ENCODE measurements around the gene NOC4L. TPM values are rescaled to one million over a fixed set of nuclear protein-coding genes. Genes with fewer than 3 reads are reported as not detected.
A peak's percentile ranks its signal among the peaks of the same experiment; 100 is the strongest.

NOC4L gene
- polyA plus RNA-seq, 1 of the 3 experiments (the other 2 are of a cell fraction): 12.9 TPM

GRCh38 chr12:132117558-132117875, 26.7 kb upstream of the NOC4L start:
- peak; percentile 78 for DNase-seq
- Histone ChIP-seq H3K36me3 (replicated peaks in 1 of 2; ENCODE audit: control insufficient read depth in 1 of 2, insufficient read depth in 2 of 2, low read length in 1 of 2) (peaks cover 23 to 63% of the 10 kb centered on the region in 2 experiments), H3K79me2 (ENCODE audit: insufficient read depth) (no peaks in the 10 kb centered on the region), H3K4me1 (ENCODE audit: control insufficient read depth in 1 of 2, insufficient read depth in 2 of 2, low read depth in 1 of 2, low read length in 1 of 2) (no peaks in the 10 kb centered on the region), H3K27ac (ENCODE audit: low read depth in 2 of 2, low read length in 1 of 2) (no peak overlapping the region), H3K4me3 (ENCODE audit: low read depth in 2 of 2, low read length in 1 of 2) (no peak overlapping the region), H3F3A (replicated peaks; ENCODE audit: insufficient read depth) (no peaks in the 10 kb centered on the region), H3K9me2 (no peaks in the 10 kb centered on the region), H3K27me3 (ENCODE audit: insufficient read depth) (no peaks in the 10 kb centered on the region), H3K4me2 (no peak overlapping the region), H3K9me3 (no peaks in the 10 kb centered on the region), H2AFZ (ENCODE audit: low read depth) (no peak overlapping the region), H3K9ac (no peak overlapping the region), H4K20me1 (ENCODE audit: insufficient read depth) (no peaks in the 10 kb centered on the region)
- no peak for TF ChIP-seq RAD21 (IDR thresholded peaks at IDR 0.05; ENCODE audit: low read length)
- TF ChIP-seq GABPA (IDR thresholded peaks at IDR 0.05; ENCODE audit: low read depth): no peak
- TF ChIP-seq RFX5 (IDR thresholded peaks at IDR 0.05; ENCODE audit: low read length): no peak
- TF ChIP-seq REST (IDR thresholded peaks at IDR 0.05; ENCODE audit: low read depth, low read length): no peak
- TF ChIP-seq TAF1 (IDR thresholded peaks at IDR 0.05; ENCODE audit: borderline replicate concordance, low read depth, low read length): no peak
- TF ChIP-seq ZBTB33 (IDR thresholded peaks at IDR 0.05; ENCODE audit: borderline replicate concordance, low read depth): no peak
- no peak for TF ChIP-seq SIN3A (IDR thresholded peaks at IDR 0.05; ENCODE audit: borderline replicate concordance, low read depth, low read length)
- no peak for TF ChIP-seq CHD2 (IDR thresholded peaks at IDR 0.05; ENCODE audit: low read length, partially characterized antibody)
- no peak for TF ChIP-seq USF1 (IDR thresholded peaks at IDR 0.05; ENCODE audit: borderline replicate concordance, low read depth)
- no peak for TF ChIP-seq EP300 (IDR thresholded peaks at IDR 0.05; ENCODE audit: borderline replicate concordance in 1 of 2, low read depth in 1 of 2, low read length in 1 of 2)
- TF ChIP-seq RXRA (IDR thresholded peaks at IDR 0.05; ENCODE audit: borderline replicate concordance, low read depth): no peak
- CTCF ChIA-PET: no interaction called here
- POLR2A ChIA-PET: no interaction called here
- WGBS (ENCODE audit: low lambda C conversion rate): 98% methylated on average over 5 of the region's 10 CpGs

GRCh38 chr12:132118876-132119275, 25.4 kb upstream of the NOC4L start:
- Histone ChIP-seq H3K27me3 (ENCODE audit: insufficient read depth) (no peaks in the 10 kb centered on the region), H3K79me2 (ENCODE audit: insufficient read depth) (no peaks in the 10 kb centered on the region), H3K4me2 (no peak overlapping the region), H4K20me1 (ENCODE audit: insufficient read depth) (no peaks in the 10 kb centered on the region), H3F3A (replicated peaks; ENCODE audit: insufficient read depth) (no peaks in the 10 kb centered on the region), H3K27ac (ENCODE audit: low read depth in 2 of 2, low read length in 1 of 2) (no peak overlapping the region), H2AFZ (ENCODE audit: low read depth) (no peak overlapping the region), H3K9me3 (no peaks in the 10 kb centered on the region), H3K9me2 (no peaks in the 10 kb centered on the region), H3K9ac (no peak overlapping the region), H3K4me3 (ENCODE audit: low read depth in 2 of 2, low read length in 1 of 2) (no peak overlapping the region), H3K4me1 (ENCODE audit: control insufficient read depth in 1 of 2, insufficient read depth in 2 of 2, low read depth in 1 of 2, low read length in 1 of 2) (no peaks in the 10 kb centered on the region), H3K36me3 (replicated peaks in 1 of 2; ENCODE audit: control insufficient read depth in 1 of 2, insufficient read depth in 2 of 2, low read length in 1 of 2) (peaks cover 28 to 61% of the 10 kb centered on the region in 2 experiments)
- ChIA-PET CTCF (no interaction called here), POLR2A (no interaction called here)
- no peak for TF ChIP-seq ZBTB33 (IDR thresholded peaks at IDR 0.05; ENCODE audit: borderline replicate concordance, low read depth)
- no peak for TF ChIP-seq ELF1 (IDR thresholded peaks at IDR 0.05)
- no peak for TF ChIP-seq USF2 (IDR thresholded peaks at IDR 0.05; ENCODE audit: borderline replicate concordance, low read depth, low read length)
- no peak for TF ChIP-seq RCOR1 (IDR thresholded peaks at IDR 0.05; ENCODE audit: low read length)
- TF ChIP-seq NFIC (IDR thresholded peaks at IDR 0.05; ENCODE audit: borderline replicate concordance): no peak
- TF ChIP-seq TAF1 (IDR thresholded peaks at IDR 0.05; ENCODE audit: borderline replicate concordance, low read depth, low read length): no peak
- TF ChIP-seq EP300 (IDR thresholded peaks at IDR 0.05; ENCODE audit: borderline replicate concordance in 1 of 2, low read depth in 1 of 2, low read length in 1 of 2): no peak
- TF ChIP-seq SIN3A (IDR thresholded peaks at IDR 0.05; ENCODE audit: borderline replicate concordance, low read depth, low read length): no peak
- no peak for DNase-seq
- WGBS (ENCODE audit: low lambda C conversion rate): 98% methylated on average over 11 of the region's 22 CpGs

Measured in SK-N-SH (cell line).